Middle frontal gyrus (tissue), 1 donor: Measurements from ENCODE around the gene GALNT3.

Experiments
- DNase-seq: peaks from one replicate; pipeline ENCODE4 v3.0.0-alpha.2; 2015; ENCODE audit warnings: low spot score; ENCODE audit errors: extremely low spot score

The GALNT3 gene

GRCh38 chr2:165793779-165794535, at the start of gene GALNT3:
TSS of gene GALNT3 (minus strand) at chr2:165794247. CDS start at chr2:165770700, 23,547 bp downstream.
- no peak for DNase-seq

GRCh38 chr2:165843351-165843750, 49.3 kb upstream of the GALNT3 start:
- DNase-seq, result no peak

GRCh38 chr2:165840333-165840958, 46.4 kb upstream of the GALNT3 start:
- no peak for DNase-seq

- DNase-seq, result no peak
Measured at GRCh38 chr2:165839610-165840009, 45.6 kb upstream of the GALNT3 start.

- DNase-seq, result no peak
Measured at GRCh38 chr2:165837122-165837521, 43.1 kb upstream of the GALNT3 start.

GRCh38 chr2:165835363-165835762, 41.3 kb upstream of the GALNT3 start:
- DNase-seq, result no peak

- no peak for DNase-seq
Measured at GRCh38 chr2:165833156-165833555, 39.1 kb upstream of the GALNT3 start.

GRCh38 chr2:165827921-165828276, 33.9 kb upstream of the GALNT3 start:
- no peak for DNase-seq

GRCh38 chr2:165827016-165827920, 33.2 kb upstream of the GALNT3 start:
- no peak for DNase-seq

GRCh38 chr2:165825041-165825440, 31.0 kb upstream of the GALNT3 start:
- DNase-seq, result no peak

GRCh38 chr2:165820296-165820695, 26.2 kb upstream of the GALNT3 start:
- no peak for DNase-seq

GRCh38 chr2:165818920-165819319, 24.9 kb upstream of the GALNT3 start:
- DNase-seq, result no peak

GRCh38 chr2:165815299-165816141, 21.5 kb upstream of the GALNT3 start:
- DNase-seq, result no peak

GRCh38 chr2:165814473-165814872, 20.4 kb upstream of the GALNT3 start:
- DNase-seq, result no peak

GRCh38 chr2:165811592-165812370, 17.7 kb upstream of the GALNT3 start:
- DNase-seq, result no peak

- DNase-seq, result no peak
Measured at GRCh38 chr2:165810418-165810817, 16.4 kb upstream of the GALNT3 start.

- DNase-seq, result no peak
Measured at GRCh38 chr2:165804719-165805118, 10.7 kb upstream of the GALNT3 start.

- no peak for DNase-seq
Measured at GRCh38 chr2:165803123-165803760, 9.2 kb upstream of the GALNT3 start.

- DNase-seq, result no peak
Measured at GRCh38 chr2:165801176-165801575, 7.1 kb upstream of the GALNT3 start.
